Gastroesophageal sphincter (tissue), 4 donors: ENCODE data around the gene CYSTM1. TPM values are rescaled to one million over a fixed set of nuclear protein-coding genes. Genes with fewer than 3 reads are reported as not detected.

Source experiments
- ATAC-seq: fragments of 150-250 bp; one replicate; pipeline ENCODE4 v1.9.1; 2016; ENCODE audit warnings: mild to moderate bottlenecking, moderate library complexity
- H3K27ac ChIP-seq, 4 donors: fragments of 200-600 bp; sonication (generic) in 3 of 4; 1 replicate in 3 of 4; 2 replicates in 1 of 4; pipeline ENCODE4 v1.5.1; 2016 to 2019
- H3K27me3 ChIP-seq: fragments of 200-600 bp; sonication (generic); one replicate; pipeline ENCODE4 v1.5.1; 2019
- H3K36me3 ChIP-seq, 2 donors: fragments of 200-600 bp; sonication (generic); one replicate each; pipeline ENCODE4 v1.5.1; 2019; ENCODE audit warnings: control low read depth in 1 of 2
- H3K4me1 ChIP-seq, 3 donors: fragments of 200-600 bp; sonication (generic); 1 replicate in 2 of 3; 2 replicates in 1 of 3; pipeline ENCODE4 v1.5.1; 2016 to 2019; ENCODE audit warnings: control low read depth in 2 of 3
- H3K4me3 ChIP-seq, 2 donors: fragments of 200-600 bp; sonication (generic); one replicate each; pipeline ENCODE4 v1.5.1; 2019; ENCODE audit warnings: mild to moderate bottlenecking in 1 of 2, moderate library complexity in 1 of 2
- H3K9me3 ChIP-seq, 3 donors: fragments of 200-600 bp; sonication (generic); one replicate each; pipeline ENCODE4 v1.5.1; 2017 to 2019; ENCODE audit warnings: control low read depth in 2 of 3
- CTCF ChIP-seq, 4 experiments: fragments of 200-600 bp in 2 of 4; fragments of 450-650 bp in 2 of 4; sonication (generic) in 1 of 4; IDR thresholded peaks; one replicate each; pipeline ENCODE4 v1.5.1; 2017 to 2019; ENCODE audit warnings: antibody characterized with exemption in 4 of 4, mild to moderate bottlenecking in 2 of 4, moderate library complexity in 2 of 4
- EP300 ChIP-seq: sonication (generic); formaldehyde crosslinking; IDR thresholded peaks from one replicate; pipeline ENCODE4 v1.6.1; 2017; ENCODE audit warnings: antibody characterized with exemption, mild to moderate bottlenecking
- POLR2A ChIP-seq, 2 donors: fragments of 450-650 bp; IDR thresholded peaks; one replicate each; pipeline ENCODE4 v1.6.1; 2017; ENCODE audit warnings: antibody characterized with exemption in 2 of 2, mild to moderate bottlenecking in 2 of 2, moderate library complexity in 1 of 2
- POLR2AphosphoS5 ChIP-seq: sonication (generic); formaldehyde crosslinking; IDR thresholded peaks from one replicate; pipeline ENCODE4 v1.6.1; 2017; ENCODE audit warnings: antibody characterized with exemption
- WGBS, 2 donors: methylation state at CpG; one replicate each; pipeline ENCODE4 v1.1.5; 2018; ENCODE audit warnings: low coverage in 1 of 2; 5-methylcytosine and 5-hydroxymethylcytosine counted together
- total RNA-seq, 4 donors: library from RNA; depleted of rRNA; stranded (reverse); fragments of >200 nt; gene quantifications; one replicate each; pipeline ENCODE4 v1.1.0, GENCODE V29; 2016

The CYSTM1 gene
- total RNA-seq, 4 donors from 2014 or later, result 41.6 to 102 (median 62.3) TPM

GRCh38 chr5:140232731-140233130 lies 57.7 kb downstream of the CYSTM1 start:
- H3K4me3 ChIP-seq, result no peak overlapping the region
- no peaks in the 10 kb centered on the region for H3K9me3 ChIP-seq
- TF ChIP-seq POLR2AphosphoS5, result no peak
- no peak for TF ChIP-seq EP300
- no peak for TF ChIP-seq CTCF (IDR thresholded peaks at IDR 0.05)
- TF ChIP-seq POLR2A (IDR thresholded peaks at IDR 0.05), result no peak
- H3K36me3 ChIP-seq, result no peaks in the 10 kb centered on the region
- no peaks in the 10 kb centered on the region for H3K27me3 ChIP-seq
- WGBS, 2 donors, result 80 to 100% methylated on average over 1 of the region's 1 CpG
- peaks cover 0 to 8% (median 0%) of the 10 kb centered on the region in 3 donors for H3K4me1 ChIP-seq
- H3K27ac ChIP-seq, result no peak overlapping the region
- ATAC-seq, result no peak

GRCh38 chr5:140234377-140234989 lies 59.5 kb downstream of the CYSTM1 start:
- no peaks in the 10 kb centered on the region for H3K36me3 ChIP-seq
- no peak overlapping the region for H3K27ac ChIP-seq
- H3K4me3 ChIP-seq, result no peak overlapping the region
- H3K27me3 ChIP-seq, result no peaks in the 10 kb centered on the region
- peaks cover 0 to 10% (median 2%) of the 10 kb centered on the region in 3 donors for H3K4me1 ChIP-seq
- ATAC-seq, result no peak
- no peak for TF ChIP-seq CTCF (IDR thresholded peaks at IDR 0.05)
- no peak for TF ChIP-seq POLR2AphosphoS5
- TF ChIP-seq EP300, result no peak
- no peak for TF ChIP-seq POLR2A (IDR thresholded peaks at IDR 0.05)
- H3K9me3 ChIP-seq, result no peaks in the 10 kb centered on the region
- 92% methylated on average over 4 of the region's 4 CpGs; no CpG with 5 or more reads in 1 of the 2 donors for WGBS, 2 donors

GRCh38 chr5:140235791-140236551 lies 61.0 kb downstream of the CYSTM1 start:
- H3K27me3 ChIP-seq, result no peaks in the 10 kb centered on the region
- TF ChIP-seq POLR2AphosphoS5, result no peak
- no peak for TF ChIP-seq CTCF (IDR thresholded peaks at IDR 0.05)
- TF ChIP-seq POLR2A (IDR thresholded peaks at IDR 0.05), result no peak
- no peak for TF ChIP-seq EP300
- ATAC-seq, result no peak
- H3K36me3 ChIP-seq, result no peaks in the 10 kb centered on the region
- H3K4me1 ChIP-seq, result peaks cover 0 to 25% (median 17%) of the 10 kb centered on the region in 3 donors
- H3K27ac ChIP-seq, result no peak overlapping the region
- WGBS, 2 donors, result 77 to 82% methylated on average over 8 to 9 of the region's 11 CpGs
- H3K9me3 ChIP-seq, result no peaks in the 10 kb centered on the region
- H3K4me3 ChIP-seq, result no peak overlapping the region

GRCh38 chr5:140236891-140237598 lies 62.1 kb downstream of the CYSTM1 start:
- 80 to 82% methylated on average over 1 to 2 of the region's 6 CpGs for WGBS, 2 donors
- TF ChIP-seq CTCF (IDR thresholded peaks at IDR 0.05) (no peak), EP300 (no peak), POLR2AphosphoS5 (no peak), POLR2A (IDR thresholded peaks at IDR 0.05) (no peak)
- Histone ChIP-seq H3K4me1 (peaks cover 4 to 36% (median 28%) of the 10 kb centered on the region in 3 donors), H3K36me3 (no peaks in the 10 kb centered on the region), H3K4me3 (no peak overlapping the region), H3K27me3 (no peaks in the 10 kb centered on the region), H3K9me3 (no peaks in the 10 kb centered on the region), H3K27ac (no peak overlapping the region)
- ATAC-seq, result no peak
